BLaER1 treated with 17β-estradiol and CSF1 and Interleukin-3, amounts not matched to agents 10 nM and 100 nM (cell line): ENCODE measurements around the gene SPG7.

ENCODE experiments used
- H3K27ac ChIP-seq, 11 experiments: shearing (Covaris generic); formaldehyde crosslinking; 2 replicates each; pipeline ENCODE4 v1.8.1; 2022
- H3K27me3 ChIP-seq, 11 experiments: shearing (Covaris generic); formaldehyde crosslinking; 2 replicates each; pipeline ENCODE4 v1.8.1; 2022
- H3K36me3 ChIP-seq, 11 experiments: shearing (Covaris generic); formaldehyde crosslinking; 2 replicates each; pipeline ENCODE4 v1.8.1; 2022
- H3K4me1 ChIP-seq, 10 experiments: shearing (Covaris generic); formaldehyde crosslinking; 2 replicates each; pipeline ENCODE4 v1.8.1; 2022
- H3K4me2 ChIP-seq, 11 experiments: shearing (Covaris generic); formaldehyde crosslinking; 2 replicates each; pipeline ENCODE4 v1.8.1; 2022
- H3K4me3 ChIP-seq, 10 experiments: shearing (Covaris generic); formaldehyde crosslinking; 2 replicates each; pipeline ENCODE4 v1.8.1; 2022
- H3K9ac ChIP-seq, 11 experiments: shearing (Covaris generic); formaldehyde crosslinking; 2 replicates each; pipeline ENCODE4 v1.8.1; 2022
- H3K9me3 ChIP-seq, 11 experiments: shearing (Covaris generic); formaldehyde crosslinking; replicated peaks in 1 of 11; 2 replicates each; pipeline ENCODE4 v1.8.1; 2022
- H4K20me1 ChIP-seq, 11 experiments: shearing (Covaris generic); formaldehyde crosslinking; 2 replicates each; pipeline ENCODE4 v1.8.1; 2022
- Cebpa-rat ChIP-seq, 11 experiments: shearing (Covaris generic); IDR thresholded peaks; 2 replicates each; pipeline ENCODE4 v1.8.1; 2022

Gene SPG7

DNA sequence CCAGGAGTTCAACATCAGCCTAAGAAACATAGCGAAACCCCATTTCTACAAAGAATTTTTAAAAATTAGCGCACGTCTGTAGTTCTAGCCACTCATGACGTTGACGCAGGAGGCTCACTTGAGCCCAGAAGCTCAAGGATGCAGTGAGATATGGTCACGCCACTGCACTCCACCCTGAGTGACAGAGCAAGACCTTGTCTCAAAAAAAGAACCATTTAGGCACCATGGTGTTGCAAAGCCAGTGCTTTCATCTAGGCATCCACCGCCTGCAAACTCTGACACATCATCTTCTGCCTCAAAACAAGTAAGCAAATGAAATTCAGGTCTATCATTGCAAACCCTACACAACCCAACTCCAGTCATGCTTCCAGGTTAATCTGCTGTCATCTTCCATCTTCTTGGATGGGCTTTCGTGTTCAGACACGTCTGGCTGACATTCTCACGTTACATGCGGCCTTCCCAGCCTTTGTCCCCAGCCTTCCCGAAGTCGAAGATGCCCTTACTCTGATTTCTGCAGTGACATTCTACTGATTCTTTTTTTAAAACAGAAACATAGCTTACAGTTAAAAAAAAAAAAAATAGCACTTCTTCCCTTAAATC is 26.7 kb upstream of the SPG7 start:
- H3K4me1 ChIP-seq = peaks cover 97 to 100% (median 100%) of the 10 kb centered on the region in 10 experiments
- peaks cover 99 to 100% (median 100%) of the 10 kb centered on the region in 11 experiments for H4K20me1 ChIP-seq
- no peak for TF ChIP-seq Cebpa-rat (IDR thresholded peaks at IDR 0.05)
- H3K27me3 ChIP-seq = no peaks in the 10 kb centered on the region
- H3K9ac ChIP-seq = peak overlapping the region in 2 of 11 experiments; percentile 65 to 69; a peak in 1 of 22 replicates
- H3K27ac ChIP-seq = peak overlapping the region in 6 of 11 experiments; percentile 91 to 99 (median 98); a peak in 8 of 22 replicates
- no peaks in the 10 kb centered on the region for H3K9me3 ChIP-seq
- H3K36me3 ChIP-seq = peaks cover 5 to 34% (median 16%) of the 10 kb centered on the region in 11 experiments; a peak in 14 of 22 replicates
- H3K4me2 ChIP-seq = peak overlapping the region; percentile 81 to 100 (median 92)
- H3K4me3 ChIP-seq = no peak overlapping the region

DNA sequence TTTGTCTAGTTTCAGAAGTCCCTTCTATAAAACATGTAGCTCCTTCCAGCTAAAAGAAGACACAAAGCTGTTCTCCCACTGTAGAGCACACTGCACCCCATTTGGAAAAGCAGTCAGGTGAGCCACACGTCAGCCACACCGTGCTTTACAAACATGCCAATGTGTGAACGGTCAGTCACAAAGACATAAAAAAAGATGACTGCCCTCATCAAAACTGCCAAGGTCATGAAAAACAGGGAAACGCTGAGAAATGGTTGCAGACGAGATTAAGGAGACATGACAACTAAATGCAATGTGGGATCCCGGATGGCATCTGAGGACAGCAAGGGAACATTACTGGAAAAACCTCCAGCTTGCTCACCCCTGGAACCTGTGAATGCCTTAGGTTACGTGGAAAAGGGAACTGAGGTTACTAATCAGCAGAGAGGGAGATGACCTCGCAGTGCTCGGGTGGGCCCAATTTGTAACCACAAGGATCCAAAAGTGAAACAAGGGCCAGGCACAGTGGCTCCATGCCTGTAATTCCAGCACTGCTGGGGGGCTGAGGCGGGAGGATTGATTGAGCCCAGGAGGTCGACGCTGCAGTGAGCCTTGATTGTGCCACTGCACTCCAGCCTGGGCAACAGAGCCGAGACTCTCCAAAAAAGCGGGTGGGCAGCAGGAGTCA is 25.9 kb upstream of the SPG7 start:
- H3K4me1 ChIP-seq = peaks cover 97 to 100% (median 100%) of the 10 kb centered on the region in 10 experiments
- TF ChIP-seq Cebpa-rat (IDR thresholded peaks at IDR 0.05) = no peak
- H3K4me2 ChIP-seq = peak overlapping the region; percentile 81 to 100 (median 92)
- H3K36me3 ChIP-seq = peaks cover 5 to 42% (median 23%) of the 10 kb centered on the region in 11 experiments; a peak in 15 of 22 replicates
- no peaks in the 10 kb centered on the region for H3K9me3 ChIP-seq
- H3K4me3 ChIP-seq = peak overlapping the region in 1 of 10 experiments; percentile 40; a peak in 1 of 20 replicates
- H3K27me3 ChIP-seq = no peaks in the 10 kb centered on the region
- peak overlapping the region in 10 of 11 experiments; percentile 24 to 99 (median 98); a peak in 19 of 22 replicates for H3K27ac ChIP-seq
- peak overlapping the region; percentile 17 to 100 (median 69); a peak in 18 of 22 replicates for H3K9ac ChIP-seq
- peaks cover 99 to 100% (median 100%) of the 10 kb centered on the region in 11 experiments for H4K20me1 ChIP-seq

DNA sequence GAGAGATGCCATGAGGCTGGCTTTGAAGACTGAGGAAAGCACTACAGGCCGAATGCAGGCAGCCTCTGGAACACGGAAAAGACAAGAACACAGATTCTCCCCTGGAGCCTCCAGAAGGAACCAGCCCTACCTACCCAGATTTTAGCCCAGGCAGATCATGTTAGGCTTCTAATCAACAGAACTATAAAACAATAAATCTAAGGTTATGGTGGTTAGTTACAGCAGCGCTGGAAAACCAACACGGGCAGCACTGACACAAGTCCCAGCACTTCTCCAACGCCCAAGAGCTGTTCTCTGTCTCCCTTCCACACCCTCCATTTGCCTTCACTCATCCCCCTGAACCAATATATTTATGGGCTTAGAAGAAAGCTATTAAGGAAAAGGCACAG is 25.4 kb upstream of the SPG7 start:
- H3K4me2 ChIP-seq = peak overlapping the region; percentile 81 to 100 (median 92)
- peaks cover 5 to 48% (median 27%) of the 10 kb centered on the region in 11 experiments; a peak in 15 of 22 replicates for H3K36me3 ChIP-seq
- H3K9ac ChIP-seq = peak overlapping the region; percentile 17 to 100 (median 69); a peak in 18 of 22 replicates
- peak overlapping the region in 10 of 11 experiments; percentile 24 to 99 (median 98); a peak in 19 of 22 replicates for H3K27ac ChIP-seq
- H3K4me1 ChIP-seq = peaks cover 97 to 100% (median 100%) of the 10 kb centered on the region in 10 experiments
- no peaks in the 10 kb centered on the region for H3K9me3 ChIP-seq
- TF ChIP-seq Cebpa-rat (IDR thresholded peaks at IDR 0.05) = no peak
- H4K20me1 ChIP-seq = peaks cover 99 to 100% (median 100%) of the 10 kb centered on the region in 11 experiments
- no peaks in the 10 kb centered on the region for H3K27me3 ChIP-seq
- peak overlapping the region in 1 of 10 experiments; percentile 58; a peak in 1 of 20 replicates for H3K4me3 ChIP-seq

DNA sequence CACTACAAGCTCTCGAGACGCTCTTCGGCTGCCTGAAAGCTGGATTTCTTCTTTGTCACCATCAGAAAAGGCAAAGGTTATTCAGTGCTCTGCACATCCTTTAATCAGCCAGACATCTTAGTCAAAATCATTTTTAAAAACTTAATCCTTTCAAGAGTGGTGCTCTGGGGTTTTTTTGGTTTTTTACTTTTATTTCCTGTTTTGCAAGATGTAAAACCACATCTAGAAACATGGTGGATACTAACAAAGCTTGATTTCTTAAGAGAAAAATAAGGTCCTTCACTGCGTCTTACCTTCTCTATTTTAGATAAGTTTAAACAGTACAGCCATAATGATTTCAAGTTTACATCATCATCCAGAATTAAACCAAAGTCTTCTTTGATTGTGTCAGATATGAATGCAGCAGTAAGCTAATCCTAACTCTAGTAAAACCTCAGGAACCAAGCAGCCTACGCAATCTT is 24.1 kb upstream of the SPG7 start:
- peaks cover 98 to 100% (median 99%) of the 10 kb centered on the region in 11 experiments for H4K20me1 ChIP-seq
- H3K4me2 ChIP-seq = peak overlapping the region; percentile 81 to 100 (median 92)
- peak overlapping the region; percentile 59 to 100 (median 69); a peak in 20 of 22 replicates for H3K9ac ChIP-seq
- no peaks in the 10 kb centered on the region for H3K9me3 ChIP-seq
- H3K27me3 ChIP-seq = no peaks in the 10 kb centered on the region
- peak overlapping the region; percentile 37 to 99 (median 98); a peak in 21 of 22 replicates for H3K27ac ChIP-seq
- H3K4me1 ChIP-seq = peaks cover 95 to 99% (median 97%) of the 10 kb centered on the region in 10 experiments
- H3K36me3 ChIP-seq = peaks cover 5 to 48% (median 28%) of the 10 kb centered on the region in 11 experiments; a peak in 15 of 22 replicates
- TF ChIP-seq Cebpa-rat (IDR thresholded peaks at IDR 0.05) = peak in 3 of 11 experiments; percentile 16 to 63 (median 17); a peak in 3 of 22 replicates
- peak overlapping the region in 8 of 10 experiments; percentile 12 to 58 (median 39); a peak in 14 of 20 replicates for H3K4me3 ChIP-seq

DNA sequence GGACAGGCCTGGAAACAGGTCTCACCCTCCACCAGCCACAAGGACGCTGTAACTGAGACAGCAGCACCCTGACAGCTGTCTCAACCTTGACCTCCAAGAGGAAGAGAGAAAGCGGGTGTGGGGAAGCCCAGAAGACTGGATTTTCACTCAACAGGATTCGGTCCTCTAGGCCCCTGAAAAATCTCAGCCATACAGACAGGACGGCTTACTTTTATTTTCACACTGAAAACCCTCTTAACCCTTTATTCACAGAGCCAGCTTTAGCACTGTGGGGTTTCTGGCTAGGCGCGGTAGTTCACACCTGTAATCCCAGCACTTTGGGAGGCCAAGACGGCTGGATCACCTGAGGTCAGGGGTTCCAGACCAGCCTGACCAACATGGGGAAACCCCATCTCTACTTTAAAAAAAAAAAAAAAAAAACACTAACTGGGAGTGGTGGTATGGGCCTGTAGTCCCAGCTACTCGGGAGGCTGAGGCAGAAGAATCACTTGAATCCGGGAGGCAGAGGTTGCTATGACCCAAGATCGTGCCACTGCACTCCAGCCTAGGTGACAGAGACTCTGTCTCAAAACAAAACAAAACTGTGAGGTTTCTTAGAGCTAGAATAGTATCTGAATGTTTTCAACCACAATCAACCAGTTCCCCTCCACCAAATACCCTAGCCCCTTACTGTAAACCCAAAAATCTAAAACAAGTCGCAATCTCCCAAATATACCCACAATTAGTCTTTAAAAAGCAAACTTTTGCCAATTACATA is 23.1 kb upstream of the SPG7 start:
- Histone ChIP-seq H4K20me1 (peaks cover 88 to 90% (median 89%) of the 10 kb centered on the region in 11 experiments), H3K36me3 (peaks cover 5 to 48% (median 28%) of the 10 kb centered on the region in 11 experiments; a peak in 15 of 22 replicates), H3K4me3 (peak overlapping the region in 7 of 10 experiments; percentile 0 to 58 (median 35); a peak in 9 of 20 replicates), H3K4me2 (peak overlapping the region; percentile 81 to 100 (median 92)), H3K9ac (peak overlapping the region; percentile 61 to 100 (median 69); a peak in 21 of 22 replicates), H3K27me3 (no peaks in the 10 kb centered on the region), H3K9me3 (no peaks in the 10 kb centered on the region), H3K27ac (peak overlapping the region; percentile 37 to 99 (median 98); a peak in 21 of 22 replicates), H3K4me1 (peaks cover 85 to 88% (median 87%) of the 10 kb centered on the region in 10 experiments)
- TF ChIP-seq Cebpa-rat (IDR thresholded peaks at IDR 0.05) = no peak

DNA sequence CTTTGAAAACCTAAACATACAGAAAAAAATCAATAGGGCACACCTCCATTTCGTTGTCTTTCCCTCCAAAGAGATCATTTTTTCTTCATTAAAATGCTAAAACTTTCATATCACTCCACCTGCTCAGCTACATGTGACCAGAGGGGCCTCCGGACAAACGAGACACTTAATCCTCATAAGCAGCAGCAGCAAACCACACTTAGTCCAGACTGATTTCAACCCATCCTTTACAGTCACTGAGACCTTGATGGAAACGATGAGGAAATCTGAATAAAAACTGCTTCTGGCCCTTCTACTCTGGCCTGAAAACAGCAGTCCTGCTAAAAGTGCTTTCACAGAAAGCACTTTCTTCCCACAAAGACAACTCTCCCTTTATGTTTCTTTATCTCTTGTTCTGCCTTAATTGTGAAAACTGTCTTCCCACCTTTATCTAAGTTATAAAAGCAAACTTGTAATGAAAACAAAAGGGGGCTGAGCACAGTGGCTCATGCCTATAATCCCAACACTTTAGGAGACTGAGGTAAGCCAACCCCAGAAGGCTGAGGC is 22.4 kb upstream of the SPG7 start:
- Histone ChIP-seq H3K4me3 (peak overlapping the region in 4 of 10 experiments; percentile 6 to 58 (median 41); a peak in 4 of 20 replicates), H3K9ac (peak overlapping the region; percentile 9 to 100 (median 69); a peak in 20 of 22 replicates), H3K4me2 (peak overlapping the region; percentile 81 to 100 (median 92)), H3K27ac (peak overlapping the region; percentile 37 to 99 (median 98); a peak in 21 of 22 replicates), H3K4me1 (peaks cover 79 to 82% (median 80%) of the 10 kb centered on the region in 10 experiments), H4K20me1 (peaks cover 81 to 86% (median 82%) of the 10 kb centered on the region in 11 experiments), H3K27me3 (no peaks in the 10 kb centered on the region), H3K36me3 (peaks cover 5 to 46% (median 27%) of the 10 kb centered on the region in 11 experiments; a peak in 15 of 22 replicates), H3K9me3 (no peaks in the 10 kb centered on the region)
- TF ChIP-seq Cebpa-rat (IDR thresholded peaks at IDR 0.05) = no peak

DNA sequence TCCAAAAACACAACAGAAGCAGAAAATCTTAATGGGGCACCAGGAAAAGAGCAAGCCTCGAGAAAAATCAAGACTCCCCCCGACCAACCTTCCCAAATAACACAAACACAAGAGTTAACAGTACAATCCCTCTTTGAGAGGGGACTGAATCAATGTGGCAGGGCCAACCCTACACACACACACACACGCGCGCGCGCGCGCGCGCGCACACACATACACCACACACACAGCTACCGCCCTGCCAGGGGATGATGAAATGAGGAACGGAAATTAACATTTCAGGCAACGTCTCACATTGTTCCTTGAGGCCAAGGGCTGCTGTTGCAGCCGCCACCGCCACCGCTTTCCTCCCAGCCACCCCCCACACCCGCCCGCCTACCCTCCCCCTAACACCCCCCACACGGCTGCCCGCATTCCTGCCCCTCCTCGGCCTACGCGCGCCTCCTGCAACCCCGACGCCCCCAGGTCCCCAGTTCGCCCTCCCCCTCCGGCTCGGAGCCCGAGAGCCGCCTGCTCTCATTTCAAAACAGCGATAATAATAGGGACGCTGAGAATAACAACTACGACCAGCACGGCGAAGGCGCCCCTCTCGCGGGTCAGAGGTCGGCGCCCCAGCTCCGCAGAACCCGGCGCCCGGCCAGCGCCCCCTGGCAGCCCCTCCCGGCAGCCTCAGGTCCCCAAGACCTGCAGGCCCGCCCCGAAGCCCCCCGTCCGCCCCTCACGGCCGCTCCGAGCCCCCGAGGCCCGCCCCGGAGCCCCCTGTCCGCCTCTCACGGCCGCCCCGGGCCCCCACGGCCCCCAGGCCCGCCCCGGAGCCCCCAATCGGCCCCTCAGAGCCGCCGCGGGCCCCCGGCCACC is 18.9 kb upstream of the SPG7 start:
- peaks cover 0 to 25% (median 14%) of the 10 kb centered on the region in 11 experiments; a peak in 13 of 22 replicates for H3K36me3 ChIP-seq
- peak overlapping the region; percentile 81 to 100 (median 92) for H3K4me2 ChIP-seq
- H3K4me1 ChIP-seq = peaks cover 69 to 76% (median 72%) of the 10 kb centered on the region in 10 experiments
- H3K27me3 ChIP-seq = no peaks in the 10 kb centered on the region
- no peaks in the 10 kb centered on the region for H3K9me3 ChIP-seq
- peak overlapping the region; percentile 62 to 98 (median 90) for H3K4me3 ChIP-seq
- peak in 9 of 11 experiments; percentile 47 to 93 (median 73); a peak in 17 of 22 replicates for TF ChIP-seq Cebpa-rat (IDR thresholded peaks at IDR 0.05)
- peak overlapping the region; percentile 93 to 100 (median 99) for H3K9ac ChIP-seq
- H3K27ac ChIP-seq = peak overlapping the region; percentile 91 to 99 (median 98)
- H4K20me1 ChIP-seq = peaks cover 48 to 81% (median 58%) of the 10 kb centered on the region in 11 experiments
